ACC112 (cell line): ENCODE measurements around the gene ZNF513.

Experiments
- H2AFZ ChIP-seq: fragments of 200-600 bp; sonication (generic); one replicate; pipeline ENCODE4 v1.6.0; 2017; ENCODE audit warnings: antibody characterized with exemption, low read length; ENCODE audit not compliant: unreplicated experiment
- H3K27ac ChIP-seq: fragments of 200-600 bp; sonication (generic); 2 replicates; pipeline ENCODE4 v1.5.1; 2014; ENCODE audit warnings: low read depth, mild to moderate bottlenecking, antibody characterized with exemption, low read length, moderate library complexity
- H3K27me3 ChIP-seq: fragments of 200-600 bp; sonication (generic); 2 replicates; pipeline ENCODE4 v1.6.1; 2014; ENCODE audit warnings: mild to moderate bottlenecking, antibody characterized with exemption, low read length, moderate library complexity, mixed read lengths; ENCODE audit not compliant: insufficient read depth
- H3K36me3 ChIP-seq: fragments of 200-600 bp; sonication (generic); 2 replicates; pipeline ENCODE4 v1.6.1; 2016; ENCODE audit warnings: mild to moderate bottlenecking, antibody characterized with exemption, low read length, moderate library complexity, mixed read lengths; ENCODE audit not compliant: insufficient read depth
- H3K4me1 ChIP-seq: fragments of 200-600 bp; sonication (generic); one replicate; pipeline ENCODE4 v1.6.1; 2016; ENCODE audit warnings: low read length, mixed read lengths; ENCODE audit not compliant: insufficient read depth, unreplicated experiment, control insufficient read depth
- H3K4me3 ChIP-seq: fragments of 200-600 bp; sonication (generic); 2 replicates; pipeline ENCODE4 v1.5.1; 2014; ENCODE audit warnings: mild to moderate bottlenecking, low read depth, low read length
- H3K79me2 ChIP-seq: fragments of 200-600 bp; sonication (generic); one replicate; pipeline ENCODE4 v1.6.0; 2016; ENCODE audit warnings: low read length; ENCODE audit not compliant: control insufficient read depth, unreplicated experiment, insufficient read depth

ZNF513 gene

GRCh38 chr2:27412419-27413152, 32.1 kb upstream of the ZNF513 start:
- peaks cover 17% of the 10 kb centered on the region for H3K79me2 ChIP-seq
- no peak overlapping the region for H3K27ac ChIP-seq
- H3K27me3 ChIP-seq = no peaks in the 10 kb centered on the region
- no peaks in the 10 kb centered on the region for H3K36me3 ChIP-seq
- H3K4me3 ChIP-seq = no peak overlapping the region
- H2AFZ ChIP-seq = no peak overlapping the region
- H3K4me1 ChIP-seq = peaks cover under 1% of the 10 kb centered on the region

- Histone ChIP-seq H3K4me1 (peaks cover 6% of the 10 kb centered on the region), H3K79me2 (peaks cover 46% of the 10 kb centered on the region), H2AFZ (peak within 1 kb of the TSS; percentile 67)
These were observed 29.0 kb upstream of the ZNF513 start, which contains the start of gene PPM1G for GRCh38 chr2:27409321-27410073. TSS of gene PPM1G (minus strand) at chr2:27409591. CDS start at chr2:27409422, 169 bp downstream.

GRCh38 chr2:27408601-27409320, 28.2 kb upstream of the ZNF513 start:
- Histone ChIP-seq H3K36me3 (no peaks in the 10 kb centered on the region), H3K4me1 (peaks cover 6% of the 10 kb centered on the region), H3K27ac (peak overlapping the region; percentile 76), H3K27me3 (no peaks in the 10 kb centered on the region), H3K79me2 (peaks cover 53% of the 10 kb centered on the region), H2AFZ (peak overlapping the region; percentile 49), H3K4me3 (peak overlapping the region; percentile 97)

More at GRCh38 chr2:27409321-27410073, 29.0 kb upstream of the ZNF513 start, which contains the start of gene PPM1G:
- Histone ChIP-seq H3K36me3 (no peaks in the 10 kb centered on the region), H3K27ac (peak within 1 kb of the TSS; percentile 76), H3K4me3 (peak within 1 kb of the TSS; percentile 97), H3K27me3 (no peaks in the 10 kb centered on the region)

GRCh38 chr2:27407798-27408491, 27.4 kb upstream of the ZNF513 start:
- peak overlapping the region; percentile 76 for H3K27ac ChIP-seq
- no peak overlapping the region for H2AFZ ChIP-seq
- H3K4me3 ChIP-seq = peak overlapping the region; percentile 97
- H3K27me3 ChIP-seq = no peaks in the 10 kb centered on the region
- H3K36me3 ChIP-seq = no peaks in the 10 kb centered on the region
- peaks cover 6% of the 10 kb centered on the region for H3K4me1 ChIP-seq
- H3K79me2 ChIP-seq = peaks cover 61% of the 10 kb centered on the region

GRCh38 chr2:27400348-27401135, 20.0 kb upstream of the ZNF513 start:
- Histone ChIP-seq H3K36me3 (no peaks in the 10 kb centered on the region), H3K4me3 (no peak overlapping the region), H3K27me3 (no peaks in the 10 kb centered on the region), H3K4me1 (peaks cover 7% of the 10 kb centered on the region), H3K27ac (no peak overlapping the region), H3K79me2 (peaks cover 97% of the 10 kb centered on the region), H2AFZ (no peak overlapping the region)

GRCh38 chr2:27398962-27399361, 18.4 kb upstream of the ZNF513 start:
- no peak overlapping the region for H3K4me3 ChIP-seq
- H3K4me1 ChIP-seq = peaks cover 7% of the 10 kb centered on the region
- H3K27me3 ChIP-seq = no peaks in the 10 kb centered on the region
- no peak overlapping the region for H2AFZ ChIP-seq
- no peaks in the 10 kb centered on the region for H3K36me3 ChIP-seq
- H3K27ac ChIP-seq = no peak overlapping the region
- peaks cover 92% of the 10 kb centered on the region for H3K79me2 ChIP-seq

- Histone ChIP-seq H3K27ac (no peak overlapping the region), H3K79me2 (peaks cover 83% of the 10 kb centered on the region), H3K4me3 (no peak overlapping the region), H3K36me3 (peaks cover 5% of the 10 kb centered on the region; the same call in 1 of the 2 replicates), H3K27me3 (no peaks in the 10 kb centered on the region), H2AFZ (no peak overlapping the region), H3K4me1 (no peaks in the 10 kb centered on the region)
These were observed 12.7 kb upstream of the ZNF513 start for GRCh38 chr2:27393225-27393624.

- no peaks in the 10 kb centered on the region for H3K4me1 ChIP-seq
- no peaks in the 10 kb centered on the region for H3K27me3 ChIP-seq
- no peak overlapping the region for H3K4me3 ChIP-seq
- H3K27ac ChIP-seq = no peak overlapping the region
- peaks cover 64% of the 10 kb centered on the region for H3K79me2 ChIP-seq
- no peak overlapping the region for H2AFZ ChIP-seq
- peaks cover 7% of the 10 kb centered on the region for H3K36me3 ChIP-seq
These were observed 10.5 kb upstream of the ZNF513 start for GRCh38 chr2:27390822-27391679.

- peaks cover 25% of the 10 kb centered on the region for H3K36me3 ChIP-seq
- H3K27me3 ChIP-seq = no peaks in the 10 kb centered on the region
- H2AFZ ChIP-seq = peak overlapping the region; percentile 15
- peaks cover 16% of the 10 kb centered on the region for H3K79me2 ChIP-seq
- peaks cover 21% of the 10 kb centered on the region for H3K4me1 ChIP-seq
- no peak overlapping the region; the same call in 1 of the 2 replicates for H3K4me3 ChIP-seq
- peak overlapping the region; percentile 82; the same call in 1 of the 2 replicates for H3K27ac ChIP-seq
These were observed 1.1 kb upstream of the ZNF513 start for GRCh38 chr2:27381577-27382181.
